Occipital lobe (tissue), 2 donors: ENCODE results near the gene CNRIP1. TPM values are rescaled to one million over a fixed set of nuclear protein-coding genes. Genes with fewer than 3 reads are reported as not detected.
"Not testable (repeated sequence)": the region's sequence is repeated elsewhere in the genome, so short reads cannot be mapped to it uniquely, and the experiment has no call there.

Experiments used
- DNase-seq: peaks from one replicate; lab custom pipeline; 2025; lab: John Stamatoyannopoulos, UW
- total RNA-seq: library from RNA; depleted of rRNA; stranded (reverse); fragments of >200 nt; gene quantifications from one replicate; pipeline ENCODE4 v1.2.3, GENCODE V29; 2014

CNRIP1 gene
- total RNA-seq, 1 donor from 2014 or later = 74.2 TPM

GRCh38 chr2:68340226-68341061 lies 20.7 kb upstream of the CNRIP1 start:
- peak; percentile 40 for DNase-seq

GRCh38 chr2:68336192-68336591 lies 16.4 kb upstream of the CNRIP1 start:
- no peak for DNase-seq

GRCh38 chr2:68333931-68334330 lies 14.2 kb upstream of the CNRIP1 start:
- no peak for DNase-seq

GRCh38 chr2:68333009-68333408 lies 13.3 kb upstream of the CNRIP1 start:
- no peak for DNase-seq

- DNase-seq = no peak
Measured at GRCh38 chr2:68330691-68331090, 10.9 kb upstream of the CNRIP1 start.

- DNase-seq = no peak
Measured at GRCh38 chr2:68328901-68329300, 9.2 kb upstream of the CNRIP1 start.

GRCh38 chr2:68325056-68325455 lies 5.3 kb upstream of the CNRIP1 start:
- DNase-seq = no peak

GRCh38 chr2:68320118-68320641 lies 431 bp upstream of the CNRIP1 start:
- DNase-seq = no peak

GRCh38 chr2:68318914-68319397 lies 793 bp downstream of the CNRIP1 start:
- DNase-seq = peak; percentile 55

- peak; percentile 55 for DNase-seq
Measured at GRCh38 chr2:68317971-68318913, 1.5 kb downstream of the CNRIP1 start.

- DNase-seq = no peak
Measured at GRCh38 chr2:68316111-68316510, 3.6 kb downstream of the CNRIP1 start.

- DNase-seq = no peak
Measured at GRCh38 chr2:68311033-68311432, 8.7 kb downstream of the CNRIP1 start.

- DNase-seq = no peak
Measured at GRCh38 chr2:68309426-68309825, 10.3 kb downstream of the CNRIP1 start.

- DNase-seq = not testable (repeated sequence)
Measured at GRCh38 chr2:68303902-68304272, 15.9 kb downstream of the CNRIP1 start.

- DNase-seq = no peak
Measured at GRCh38 chr2:68303033-68303901, 16.5 kb downstream of the CNRIP1 start.

GRCh38 chr2:68302281-68302875 lies 17.4 kb downstream of the CNRIP1 start:
- no peak for DNase-seq

- no peak for DNase-seq
Measured at GRCh38 chr2:68295516-68295915, 24.2 kb downstream of the CNRIP1 start.

GRCh38 chr2:68294913-68295312 lies 24.8 kb downstream of the CNRIP1 start:
- DNase-seq = no peak

GRCh38 chr2:68294187-68294586 lies 25.6 kb downstream of the CNRIP1 start:
- no peak for DNase-seq

GRCh38 chr2:68293755-68294154 lies 26.0 kb downstream of the CNRIP1 start:
- DNase-seq = no peak

- no peak for DNase-seq
Measured at GRCh38 chr2:68293024-68293423, 26.7 kb downstream of the CNRIP1 start.
